Brain pericyte (primary cell): Measurements from ENCODE around the gene PRKCQ.
"Not testable (repeated sequence)": the region's sequence is repeated elsewhere in the genome, so short reads cannot be mapped to it uniquely, and the experiment has no call there.

Experiments used
- DNase-seq: peaks from one replicate; pipeline ENCODE4 v3.0.0-alpha.2; 2012; ENCODE audit warnings: low read depth, low spot score

PRKCQ gene

GRCh38 chr10:6492896-6493295 lies 87.2 kb downstream of the PRKCQ start:
- no peak for DNase-seq

DNA sequence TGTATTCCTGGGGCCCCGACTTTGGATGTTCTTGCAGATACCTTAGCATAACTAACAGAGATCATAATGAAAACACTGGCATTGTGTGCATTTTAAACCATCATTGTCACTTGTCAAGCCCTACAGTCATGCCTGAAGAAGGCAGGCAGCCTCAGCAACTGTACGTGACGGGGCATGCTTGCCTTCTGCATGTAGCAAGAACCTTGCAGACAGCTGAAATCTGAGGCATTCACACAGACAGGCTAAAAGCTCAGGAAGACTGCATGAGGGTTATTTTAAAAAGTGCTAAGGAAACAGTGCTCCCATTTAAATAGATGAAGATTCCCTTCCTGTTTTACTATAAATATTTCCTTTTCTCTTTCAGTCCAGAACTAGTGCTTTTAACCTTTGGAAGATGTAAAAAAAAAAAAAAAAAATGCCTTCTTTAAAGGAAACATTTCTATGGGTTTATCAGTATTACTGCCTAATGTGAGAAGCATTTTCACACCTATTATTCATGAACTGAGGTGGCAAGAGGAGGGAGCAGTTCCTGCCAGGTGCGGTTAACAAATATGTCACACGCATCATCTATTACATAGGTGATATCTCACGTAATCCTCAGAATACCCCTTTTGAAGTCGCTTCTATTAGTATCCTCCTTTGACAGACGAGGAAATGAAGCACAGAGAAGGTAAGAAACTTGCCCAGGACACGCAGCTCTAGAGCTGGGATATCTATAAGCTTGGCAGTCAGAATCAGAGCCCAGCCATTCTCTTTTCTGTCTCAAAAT lies 88.1 kb downstream of the PRKCQ start:
- DNase-seq: no peak

- DNase-seq: no peak
Measured at GRCh38 chr10:6490614-6491013, 89.5 kb downstream of the PRKCQ start.

GRCh38 chr10:6487920-6488319 lies 92.2 kb downstream of the PRKCQ start:
- DNase-seq: no peak

DNA sequence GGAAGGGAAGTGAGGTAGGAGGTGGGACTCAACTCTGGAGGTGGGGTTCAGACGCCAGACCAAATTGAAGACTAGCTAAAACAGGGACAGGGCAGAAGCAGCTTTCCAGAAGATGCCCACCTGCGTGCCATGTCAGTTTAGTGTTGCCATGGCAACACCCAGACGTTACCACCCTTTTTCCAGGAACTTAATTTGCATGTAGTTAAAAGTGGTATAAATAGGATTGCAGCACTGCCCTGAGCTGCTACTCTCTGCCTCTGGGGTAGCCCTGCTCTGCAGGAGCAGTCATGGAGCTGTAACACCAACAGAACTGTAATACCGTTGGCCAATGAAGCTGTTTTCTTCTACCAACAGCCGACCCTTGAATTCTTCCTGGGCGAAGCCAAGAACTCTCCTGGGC lies 93.8 kb downstream of the PRKCQ start:
- DNase-seq: no peak

- DNase-seq: no peak
Measured at GRCh38 chr10:6482737-6483357, 97.2 kb downstream of the PRKCQ start.

- no peak for DNase-seq
Measured at GRCh38 chr10:6478722-6479121, 101.4 kb downstream of the PRKCQ start.

GRCh38 chr10:6476989-6477388 lies 103.1 kb downstream of the PRKCQ start:
- DNase-seq: no peak

GRCh38 chr10:6474871-6475270 lies 105.2 kb downstream of the PRKCQ start:
- DNase-seq: no peak

GRCh38 chr10:6473901-6474370 lies 106.1 kb downstream of the PRKCQ start:
- no peak for DNase-seq

DNA sequence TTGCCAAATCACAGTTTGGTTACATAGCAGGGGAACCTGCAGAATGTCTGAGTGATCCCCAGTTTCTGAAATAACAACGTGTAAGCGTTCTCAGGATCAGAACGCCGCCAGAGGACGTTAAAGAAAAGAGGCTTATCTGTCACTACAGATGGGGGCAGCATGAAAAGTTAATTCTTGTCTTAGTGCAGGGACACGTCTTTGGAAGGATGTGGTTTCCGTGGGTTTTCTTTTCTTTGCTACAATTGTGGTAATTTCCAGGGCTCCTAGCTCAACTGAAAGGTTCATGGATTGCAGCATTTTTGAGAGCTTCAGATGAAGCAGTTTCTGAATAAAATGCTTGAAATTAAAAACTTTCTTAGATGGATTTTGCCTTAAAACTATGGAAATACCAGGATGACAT lies 106.6 kb downstream of the PRKCQ start:
- DNase-seq: no peak

GRCh38 chr10:6472710-6473005 lies 107.4 kb downstream of the PRKCQ start:
- not testable (repeated sequence) for DNase-seq

DNA sequence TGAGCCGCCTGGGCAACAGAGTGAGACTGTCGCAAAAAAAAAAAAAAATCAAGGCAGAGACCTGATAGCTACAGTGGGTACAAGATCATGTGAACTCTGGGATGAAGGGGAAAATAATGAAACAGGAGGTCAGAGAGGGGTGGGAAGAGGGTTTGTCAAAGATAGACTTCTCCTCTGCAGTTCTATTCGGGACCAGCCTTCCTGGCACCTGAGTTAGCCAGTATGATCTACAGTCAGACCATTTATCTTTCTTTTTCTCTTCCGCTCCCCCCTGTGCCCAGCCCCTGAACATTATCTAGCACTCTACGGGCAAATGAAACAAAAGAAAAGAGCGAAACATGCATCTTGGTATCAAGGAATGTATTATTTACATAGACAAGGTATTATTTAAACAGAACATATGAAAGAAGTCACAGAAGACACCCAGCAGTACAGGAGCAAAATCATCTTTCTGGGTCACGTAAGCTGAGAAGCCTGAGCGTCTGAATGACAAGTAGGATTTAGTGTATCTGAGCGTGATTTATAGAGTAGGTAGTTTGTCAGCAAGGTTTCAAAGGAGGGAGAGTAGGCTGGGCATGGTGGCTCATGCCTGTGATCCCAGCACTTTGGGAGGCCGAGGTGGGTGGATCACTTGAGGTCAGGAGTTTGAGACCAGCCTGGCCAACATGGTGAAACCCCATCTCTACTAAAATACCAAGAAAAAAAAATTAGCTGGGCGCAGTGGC lies 109.0 kb downstream of the PRKCQ start:
- DNase-seq: no peak

- no peak for DNase-seq
Measured at GRCh38 chr10:6469661-6470060, 110.4 kb downstream of the PRKCQ start.

DNA sequence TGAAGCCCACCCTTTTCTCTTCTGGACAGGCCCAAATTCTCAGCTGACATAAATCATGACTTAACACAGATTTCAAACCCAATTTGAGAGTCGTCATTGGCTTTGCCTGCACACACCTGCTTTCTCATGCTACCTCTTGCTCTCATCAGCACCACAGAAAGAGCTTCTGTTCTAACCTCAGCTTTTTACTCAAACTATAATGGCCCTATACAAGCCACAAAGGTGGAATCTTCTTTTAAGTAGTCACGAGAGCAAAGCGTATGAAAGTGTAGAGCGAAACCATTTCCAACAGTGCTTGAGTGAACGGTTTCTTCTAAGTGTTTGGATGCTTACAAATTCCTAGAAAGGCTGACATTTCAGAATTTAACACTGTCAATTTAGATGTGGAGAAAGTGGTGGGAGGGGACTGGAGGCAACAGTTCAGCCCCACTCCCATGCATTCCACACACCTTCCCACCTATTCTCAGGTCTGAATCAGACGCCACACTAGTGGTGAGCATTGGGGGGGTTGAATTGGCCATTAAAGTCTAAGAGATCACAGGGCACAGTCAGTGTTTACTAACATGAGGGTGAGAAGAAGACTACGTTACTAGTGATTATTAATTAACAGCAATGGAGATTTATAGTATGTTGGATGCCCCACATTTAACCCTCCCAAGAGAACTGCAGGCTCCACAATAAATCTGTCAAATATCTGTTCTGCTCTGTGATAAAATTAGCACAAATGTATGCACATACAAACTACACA lies 114.0 kb downstream of the PRKCQ start:
- DNase-seq: no peak

DNA sequence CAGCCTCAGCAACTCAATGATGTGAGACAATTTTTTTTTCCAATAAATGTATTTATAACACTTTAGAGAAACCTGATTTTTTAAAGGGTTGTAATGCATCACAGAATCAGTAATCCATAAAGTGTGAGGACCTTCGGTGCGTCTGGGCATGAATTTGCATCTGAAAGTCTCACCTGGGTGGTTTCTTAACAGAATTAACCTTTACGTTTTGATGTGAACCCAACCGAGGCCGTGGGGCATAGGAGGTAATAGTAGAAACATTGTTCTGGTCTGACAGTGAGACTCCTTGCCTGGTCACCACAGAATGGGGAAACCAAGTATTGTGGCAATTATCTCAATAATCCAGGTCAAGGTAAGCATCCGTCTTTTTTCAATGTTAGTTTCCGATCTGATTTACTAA lies 114.6 kb downstream of the PRKCQ start:
- DNase-seq: no peak

- DNase-seq: no peak
Measured at GRCh38 chr10:6464862-6465430, 115.1 kb downstream of the PRKCQ start.

GRCh38 chr10:6463366-6463765 lies 116.7 kb downstream of the PRKCQ start:
- no peak for DNase-seq

- DNase-seq: no peak
Measured at GRCh38 chr10:6461961-6462360, 118.1 kb downstream of the PRKCQ start.

DNA sequence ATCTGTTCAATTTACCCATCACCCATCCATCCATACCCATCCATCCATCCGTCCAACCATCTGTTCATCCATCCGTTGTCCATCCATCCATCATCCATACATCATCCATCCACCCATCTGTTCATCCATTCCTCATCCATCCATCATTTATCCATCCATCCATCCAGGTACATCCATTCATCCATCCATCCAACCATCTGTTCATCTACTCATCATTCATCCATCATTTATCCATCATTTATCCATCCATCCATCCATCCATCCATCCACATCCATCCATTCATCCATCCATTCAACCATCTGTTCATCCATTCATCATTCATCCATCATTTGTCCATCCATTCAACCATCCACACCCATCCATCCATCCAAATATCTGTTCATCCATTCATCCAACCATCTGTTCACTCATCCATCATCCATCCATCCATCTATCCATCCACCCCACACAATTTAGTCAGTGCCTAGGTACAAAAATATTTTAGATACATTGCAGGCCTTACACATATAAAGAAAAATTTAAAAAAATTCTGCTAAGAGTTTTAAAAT lies 119.1 kb downstream of the PRKCQ start:
- no peak for DNase-seq

- no peak for DNase-seq
Measured at GRCh38 chr10:6458814-6459213, 121.3 kb downstream of the PRKCQ start.

- DNase-seq: no peak
Measured at GRCh38 chr10:6457376-6457775, 122.7 kb downstream of the PRKCQ start.
